Measurements from ENCODE around the gene ZNF599.

- TF ChIP-seq EZH2phosphoT487 (IDR thresholded peaks at IDR 0.05; ENCODE audit: unreplicated experiment) (no peak), CTCF (conservative IDR thresholded peaks at IDR 0.05; ENCODE audit: low read depth in 2 of 2) (no peak), EZH2 (IDR thresholded peaks at IDR 0.05; ENCODE audit: low read depth, unreplicated experiment) (no peak), POLR2AphosphoS5 (IDR thresholded peaks at IDR 0.05; ENCODE audit: low read depth) (no peak), ZNF114 (CRISPR knock-in tag; IDR thresholded peaks at IDR 0.05) (no peak), REST (IDR thresholded peaks at IDR 0.05; ENCODE audit: unreplicated experiment) (no peak), JUNB (IDR thresholded peaks at IDR 0.05; ENCODE audit: unreplicated experiment) (no peak), STAT1 (IDR thresholded peaks at IDR 0.05; ENCODE audit: unreplicated experiment) (no peak), ZNF462 (CRISPR knock-in tag; IDR thresholded peaks at IDR 0.05) (no peak), NANOG (IDR thresholded peaks at IDR 0.05; ENCODE audit: borderline replicate concordance) (no peak)
These were observed 5.1 kb downstream of the ZNF599 start for GRCh38 chr19:34767951-34768350.

Measured in GM23338 (cell line).